ENCODE measurements around the gene PWP1. TPM values are rescaled to one million over a fixed set of nuclear protein-coding genes. Genes with fewer than 3 reads are reported as not detected.
A peak's percentile ranks its signal among the peaks of the same experiment; 100 is the strongest.

PWP1 gene
- total and polyA plus RNA-seq, 4 donors: 19.5 to 34.8 (median 30.4) TPM

DNA sequence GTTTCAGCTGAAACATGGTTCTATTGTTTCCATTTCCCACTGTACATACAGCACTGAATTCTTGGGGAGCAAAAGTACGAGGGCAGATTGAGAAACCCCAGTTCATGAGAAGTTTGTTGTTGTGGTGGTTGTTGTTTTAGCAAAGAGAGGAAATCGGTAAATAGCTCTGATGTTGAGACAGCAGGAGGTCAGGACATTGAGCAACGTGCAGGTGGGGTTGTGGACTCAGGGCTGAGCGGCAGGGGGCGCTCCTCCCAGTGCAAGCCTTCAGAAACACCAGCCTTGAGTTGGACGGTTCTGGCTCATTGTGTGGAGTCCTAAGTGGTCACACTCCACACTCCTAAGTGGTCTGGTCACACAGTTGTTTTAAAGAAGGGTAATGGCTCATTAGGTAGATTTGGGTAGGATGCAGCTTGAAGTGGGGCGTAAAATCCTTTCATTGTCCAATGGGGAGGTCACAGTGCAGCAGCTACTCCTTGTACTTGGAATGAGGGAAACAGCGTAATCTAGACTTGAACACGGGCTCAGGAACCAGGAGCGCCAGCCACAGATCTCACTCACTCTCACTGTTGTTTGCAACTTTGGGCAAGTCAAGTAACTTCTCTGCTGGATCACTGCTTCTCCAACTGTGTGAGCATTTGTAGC lies 14.5 kb upstream of the PWP1 start:
- no peaks in the 10 kb centered on the region for H3K27me3 ChIP-seq (ENCODE audit: control insufficient read depth in 3 of 3, insufficient read depth in 3 of 3, low read length in 2 of 3)
- no peaks in the 10 kb centered on the region for H3K9me3 ChIP-seq (ENCODE audit: control insufficient read depth in 4 of 4, insufficient read depth in 3 of 4, low read length in 3 of 4)
- H3K9ac ChIP-seq (ENCODE audit: insufficient read depth in 1 of 2, low read length in 2 of 2): no peak overlapping the region
- WGBS, 2 donors: 39% methylated on average over 10 of the region's 10 CpGs
- no peak for ATAC-seq (ENCODE audit: insufficient read depth, low FRiP score)
- H3K4me1 ChIP-seq (ENCODE audit: control insufficient read depth in 5 of 5, insufficient read depth in 5 of 5, low read length in 5 of 5): no peaks in the 10 kb centered on the region
- no peaks in the 10 kb centered on the region for H3K36me3 ChIP-seq (ENCODE audit: control insufficient read depth in 4 of 4, insufficient read depth in 4 of 4, low read length in 4 of 4)
- no peak overlapping the region for H3K27ac ChIP-seq (ENCODE audit: low read depth in 1 of 2, low read length in 1 of 2)
- TF ChIP-seq, protein P1, sequence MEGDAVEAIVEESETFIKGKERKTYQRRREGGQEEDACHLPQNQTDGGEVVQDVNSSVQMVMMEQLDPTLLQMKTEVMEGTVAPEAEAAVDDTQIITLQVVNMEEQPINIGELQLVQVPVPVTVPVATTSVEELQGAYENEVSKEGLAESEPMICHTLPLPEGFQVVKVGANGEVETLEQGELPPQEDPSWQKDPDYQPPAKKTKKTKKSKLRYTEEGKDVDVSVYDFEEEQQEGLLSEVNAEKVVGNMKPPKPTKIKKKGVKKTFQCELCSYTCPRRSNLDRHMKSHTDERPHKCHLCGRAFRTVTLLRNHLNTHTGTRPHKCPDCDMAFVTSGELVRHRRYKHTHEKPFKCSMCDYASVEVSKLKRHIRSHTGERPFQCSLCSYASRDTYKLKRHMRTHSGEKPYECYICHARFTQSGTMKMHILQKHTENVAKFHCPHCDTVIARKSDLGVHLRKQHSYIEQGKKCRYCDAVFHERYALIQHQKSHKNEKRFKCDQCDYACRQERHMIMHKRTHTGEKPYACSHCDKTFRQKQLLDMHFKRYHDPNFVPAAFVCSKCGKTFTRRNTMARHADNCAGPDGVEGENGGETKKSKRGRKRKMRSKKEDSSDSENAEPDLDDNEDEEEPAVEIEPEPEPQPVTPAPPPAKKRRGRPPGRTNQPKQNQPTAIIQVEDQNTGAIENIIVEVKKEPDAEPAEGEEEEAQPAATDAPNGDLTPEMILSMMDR (IDR thresholded peaks at IDR 0.05; ENCODE audit: control extremely low read depth, extremely low read depth): peak; percentile 21
- no peak for DNase-seq
- H3K4me3 ChIP-seq: no peak overlapping the region

DNA sequence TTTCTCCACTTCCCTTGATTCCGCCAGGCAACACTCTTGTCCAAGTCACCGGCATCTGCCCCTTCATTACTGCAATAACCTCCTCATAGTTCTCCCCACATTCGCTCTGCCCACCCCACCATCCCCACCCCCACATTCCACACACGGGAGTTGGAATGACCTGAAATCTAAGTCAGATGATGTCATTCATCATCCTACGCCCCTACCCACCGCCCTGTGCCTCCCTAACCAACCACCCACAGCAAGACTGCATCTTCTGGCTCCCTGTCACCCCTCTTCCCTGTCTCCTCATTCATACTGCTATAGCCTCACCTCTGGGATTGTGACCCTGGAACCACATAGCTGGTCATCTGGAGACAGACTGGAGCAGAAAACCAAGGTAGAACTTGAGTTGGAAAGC lies 7.9 kb upstream of the PWP1 start:
- ATAC-seq (ENCODE audit: insufficient read depth, low FRiP score) (no peak), DNase-seq (no peak)
- H3K27ac ChIP-seq (ENCODE audit: low read depth in 1 of 2, low read length in 1 of 2): no peak overlapping the region
- TF ChIP-seq, protein P1 (IDR thresholded peaks at IDR 0.05; ENCODE audit: control extremely low read depth, extremely low read depth): no peak
- peaks cover 0 to 4% (median 3%) of the 10 kb centered on the region in 3 donors for H3K27me3 ChIP-seq (ENCODE audit: control insufficient read depth in 3 of 3, insufficient read depth in 3 of 3, low read length in 2 of 3)
- H3K4me3 ChIP-seq: no peak overlapping the region
- WGBS, 2 donors: 59 to 76% methylated on average over 6 of the region's 6 CpGs
- H3K9me3 ChIP-seq (ENCODE audit: control insufficient read depth in 4 of 4, insufficient read depth in 3 of 4, low read length in 3 of 4): no peaks in the 10 kb centered on the region
- H3K4me1 ChIP-seq (ENCODE audit: control insufficient read depth in 5 of 5, insufficient read depth in 5 of 5, low read length in 5 of 5): no peaks in the 10 kb centered on the region
- no peak overlapping the region for H3K9ac ChIP-seq (ENCODE audit: insufficient read depth in 1 of 2, low read length in 2 of 2)
- no peaks in the 10 kb centered on the region for H3K36me3 ChIP-seq (ENCODE audit: control insufficient read depth in 4 of 4, insufficient read depth in 4 of 4, low read length in 4 of 4)

DNA sequence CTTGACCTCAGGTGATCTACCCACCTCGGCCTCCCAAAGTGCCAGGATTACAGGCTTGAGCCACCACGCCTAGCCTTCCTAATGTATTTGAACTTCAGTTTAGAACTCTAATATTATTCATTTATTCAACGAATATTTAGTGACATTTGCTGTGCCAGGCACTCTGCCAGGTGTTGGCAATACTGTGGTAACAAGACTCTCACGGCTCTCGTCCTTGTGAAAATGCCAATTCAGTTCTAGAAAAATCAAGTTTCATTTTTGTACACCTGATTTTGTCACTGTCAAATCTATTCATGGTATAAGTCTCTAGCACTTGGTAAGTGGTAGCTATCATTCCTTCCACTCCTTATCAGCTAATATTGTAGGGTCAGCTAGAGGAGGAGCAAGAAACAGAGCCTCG lies 6.3 kb upstream of the PWP1 start:
- Histone ChIP-seq H3K4me3 (no peak overlapping the region), H3K4me1 (ENCODE audit: control insufficient read depth in 5 of 5, insufficient read depth in 5 of 5, low read length in 5 of 5) (peaks cover 0 to under 1% (median 0%) of the 10 kb centered on the region in 5 donors), H3K9me3 (ENCODE audit: control insufficient read depth in 4 of 4, insufficient read depth in 3 of 4, low read length in 3 of 4) (no peaks in the 10 kb centered on the region), H3K27me3 (ENCODE audit: control insufficient read depth in 3 of 3, insufficient read depth in 3 of 3, low read length in 2 of 3) (peaks cover 0 to 4% (median 3%) of the 10 kb centered on the region in 3 donors), H3K9ac (ENCODE audit: insufficient read depth in 1 of 2, low read length in 2 of 2) (no peak overlapping the region), H3K27ac (ENCODE audit: low read depth in 1 of 2, low read length in 1 of 2) (no peak overlapping the region), H3K36me3 (ENCODE audit: control insufficient read depth in 4 of 4, insufficient read depth in 4 of 4, low read length in 4 of 4) (no peaks in the 10 kb centered on the region)
- 57% methylated on average over 6 of the region's 6 CpGs for WGBS, 2 donors
- TF ChIP-seq, protein P1 (IDR thresholded peaks at IDR 0.05; ENCODE audit: control extremely low read depth, extremely low read depth): no peak
- ATAC-seq (ENCODE audit: insufficient read depth, low FRiP score) (no peak), DNase-seq (no peak)

DNA sequence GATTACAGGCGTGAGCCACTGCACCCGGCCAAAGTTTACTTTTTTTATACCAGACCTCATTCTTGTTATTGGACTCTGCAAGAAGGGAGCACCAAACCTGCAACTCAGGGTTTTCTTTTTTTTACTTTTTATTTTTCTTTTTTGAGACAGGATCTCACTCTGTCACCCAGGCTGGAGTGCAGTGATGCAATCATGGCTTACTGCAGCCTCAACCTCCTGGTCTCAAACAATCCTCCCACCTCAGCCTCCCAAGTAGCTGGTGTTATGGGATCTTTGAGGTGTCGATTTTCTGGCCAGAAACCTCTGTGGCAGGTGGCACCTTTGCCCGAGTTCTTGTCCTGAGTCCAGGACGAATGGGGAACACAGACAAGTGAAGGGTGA lies 4.2 kb upstream of the PWP1 start:
- WGBS, 2 donors: 73 to 90% methylated on average over 5 of the region's 5 CpGs
- no peaks in the 10 kb centered on the region for H3K36me3 ChIP-seq (ENCODE audit: control insufficient read depth in 4 of 4, insufficient read depth in 4 of 4, low read length in 4 of 4)
- no peak for ATAC-seq (ENCODE audit: insufficient read depth, low FRiP score)

More for the DNA sequence above, 4.2 kb upstream of the PWP1 start:
- H3K4me1 ChIP-seq (ENCODE audit: control insufficient read depth in 5 of 5, insufficient read depth in 5 of 5, low read length in 5 of 5): peaks cover 0 to 12% (median 3%) of the 10 kb centered on the region in 5 donors
- no peaks in the 10 kb centered on the region for H3K9me3 ChIP-seq (ENCODE audit: control insufficient read depth in 4 of 4, insufficient read depth in 3 of 4, low read length in 3 of 4)
- TF ChIP-seq, protein P1 (IDR thresholded peaks at IDR 0.05; ENCODE audit: control extremely low read depth, extremely low read depth): no peak
- H3K27me3 ChIP-seq (ENCODE audit: control insufficient read depth in 3 of 3, insufficient read depth in 3 of 3, low read length in 2 of 3): peaks cover 0 to 4% (median 3%) of the 10 kb centered on the region in 3 donors
- H3K27ac ChIP-seq (ENCODE audit: low read depth in 1 of 2, low read length in 1 of 2): no peak overlapping the region
- no peak overlapping the region for H3K4me3 ChIP-seq
- DNase-seq: no peak
- H3K9ac ChIP-seq (ENCODE audit: insufficient read depth in 1 of 2, low read length in 2 of 2): no peak overlapping the region
